Sigmoid colon (tissue), 4 donors: Measurements from ENCODE around the gene GGA1.

ENCODE experiments used
- CTCF ChIP-seq, 4 experiments: fragments of 450-650 bp in 3 of 4; fragments of 200-600 bp in 1 of 4; IDR thresholded peaks; one replicate each; pipeline ENCODE4 v1.5.1; 2016 to 2019; ENCODE audit warnings: antibody characterized with exemption in 4 of 4, mild to moderate bottlenecking in 3 of 4, moderate library complexity in 2 of 4
- POLR2A ChIP-seq, 2 donors: fragments of 450-650 bp; IDR thresholded peaks; one replicate each; pipeline ENCODE4 v1.6.1; 2016; ENCODE audit warnings: antibody characterized with exemption in 2 of 2, mild to moderate bottlenecking in 2 of 2, moderate library complexity in 2 of 2
- POLR2AphosphoS5 ChIP-seq, 4 donors: sonication (generic); formaldehyde crosslinking; IDR thresholded peaks; one replicate each; pipeline ENCODE4 v1.6.1; 2017; ENCODE audit warnings: antibody characterized with exemption in 4 of 4

GRCh38 chr22:37636949-37637273, 28.3 kb downstream of the GGA1 start:
- TF ChIP-seq CTCF (IDR thresholded peaks at IDR 0.05), result no peak
- no peak for TF ChIP-seq POLR2A (IDR thresholded peaks at IDR 0.05)
- no peak for TF ChIP-seq POLR2AphosphoS5 (IDR thresholded peaks at IDR 0.05)
